K562 (cell line): ENCODE data around the gene PAIP2.

Source experiments
- BMI1 ChIP-seq: fragments of 150-350 bp; IDR thresholded peaks from 2 replicates; pipeline ENCODE4 v1.6.1; 2014; ENCODE audit warnings: low read length
- GTF2F1 ChIP-seq: IDR thresholded peaks from 2 replicates; pipeline ENCODE4 v1.6.1; 2011; ENCODE audit warnings: low read depth, low read length, improper control_type of control experiment
- PML ChIP-seq: IDR thresholded peaks from 2 replicates; pipeline ENCODE4 v1.6.1; 2012; ENCODE audit warnings: low read length, inconsistent platforms
- POLR2A ChIP-seq: fragments of 450-650 bp; conservative IDR thresholded peaks from 2 replicates; pipeline ENCODE4 v1.6.1; 2016
- POLR2AphosphoS5 ChIP-seq: IDR thresholded peaks from 2 replicates; pipeline ENCODE4 v1.6.1; 2011; ENCODE audit warnings: mild to moderate bottlenecking, low read depth, low read length, moderate library complexity; ENCODE audit not compliant: control insufficient read depth, insufficient read depth
- ZNF212 ChIP-seq: fragments of 450-650 bp; formaldehyde crosslinking; IDR thresholded peaks from 2 replicates; pipeline ENCODE4 v1.4.0; 2020; ENCODE audit warnings: mild to moderate bottlenecking
- ZNF76 ChIP-seq: fragments of 250-450 bp; sonication (Bioruptor Pico); IDR thresholded peaks from 2 replicates; pipeline ENCODE4 v1.4.0; 2020; ENCODE audit warnings: mild to moderate bottlenecking, moderate library complexity, borderline replicate concordance
- TF ChIP-seq, protein P1 (sequence below), 3 experiments: IDR thresholded peaks in 2 of 3; conservative IDR thresholded peaks in 1 of 3; 2 replicates each; pipeline ENCODE4 v1.5.1; 2011 to 2012; ENCODE audit warnings: low read length in 3 of 3, mild to moderate bottlenecking in 3 of 3, control low read depth in 2 of 3, improper control_type of control experiment in 1 of 3, inconsistent platforms in 1 of 3, low read depth in 1 of 3, mixed read lengths in 1 of 3, moderate library complexity in 1 of 3; ENCODE audit not compliant: insufficient read depth in 2 of 3

DNA sequence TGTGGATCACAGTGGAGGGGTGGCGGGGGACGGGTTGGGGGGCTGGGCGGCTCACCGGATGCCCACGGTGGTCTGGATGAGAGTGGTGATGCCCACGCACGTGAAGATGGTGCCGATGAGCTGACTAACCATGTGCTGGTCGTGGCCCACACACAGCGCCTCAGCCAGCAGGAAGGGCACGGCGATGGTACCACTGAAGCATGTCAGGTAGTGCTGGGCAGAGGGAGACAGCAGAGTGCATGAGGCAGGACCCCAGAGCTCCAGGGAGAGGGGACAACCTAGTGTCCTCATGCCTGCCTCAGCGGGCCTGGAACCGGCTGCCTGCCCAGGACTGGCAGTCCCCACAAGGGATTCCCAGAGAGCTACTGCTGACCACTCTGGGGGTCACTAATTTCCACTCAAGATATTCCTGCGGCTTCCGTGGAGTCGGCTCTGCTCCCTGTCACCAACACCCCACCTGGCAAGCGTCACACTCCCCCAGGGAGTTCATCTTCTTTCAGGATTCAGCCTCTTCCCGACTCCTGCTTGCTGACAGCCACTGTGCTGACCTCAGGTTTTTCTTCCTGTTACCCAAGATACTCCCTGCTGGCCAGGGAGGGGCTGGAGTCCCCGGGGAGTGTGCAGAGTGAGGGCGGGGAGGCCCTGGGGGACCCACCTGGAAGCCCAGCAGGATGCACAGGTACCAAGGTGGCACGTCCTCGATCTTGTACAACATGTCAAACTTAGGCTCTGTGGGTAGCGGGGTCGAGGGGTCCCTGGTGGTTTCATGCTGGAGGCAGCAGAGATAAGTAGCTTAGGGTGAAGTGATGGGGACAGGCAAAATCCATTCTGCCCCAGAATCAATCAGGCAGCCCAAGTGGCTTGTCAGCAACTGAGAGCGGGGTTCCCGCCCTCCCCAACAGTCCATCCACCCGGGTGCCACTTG is 40.4 kb downstream of the PAIP2 start:
- no peak for TF ChIP-seq POLR2AphosphoS5
- no peak for TF ChIP-seq BMI1
- TF ChIP-seq ZNF212 (CRISPR knock-in tag): no peak
- TF ChIP-seq GTF2F1: no peak
- no peak for TF ChIP-seq ZNF76 (CRISPR knock-in tag)
- TF ChIP-seq POLR2A: no peak
- TF ChIP-seq PML: no peak
- TF ChIP-seq, protein P1, sequence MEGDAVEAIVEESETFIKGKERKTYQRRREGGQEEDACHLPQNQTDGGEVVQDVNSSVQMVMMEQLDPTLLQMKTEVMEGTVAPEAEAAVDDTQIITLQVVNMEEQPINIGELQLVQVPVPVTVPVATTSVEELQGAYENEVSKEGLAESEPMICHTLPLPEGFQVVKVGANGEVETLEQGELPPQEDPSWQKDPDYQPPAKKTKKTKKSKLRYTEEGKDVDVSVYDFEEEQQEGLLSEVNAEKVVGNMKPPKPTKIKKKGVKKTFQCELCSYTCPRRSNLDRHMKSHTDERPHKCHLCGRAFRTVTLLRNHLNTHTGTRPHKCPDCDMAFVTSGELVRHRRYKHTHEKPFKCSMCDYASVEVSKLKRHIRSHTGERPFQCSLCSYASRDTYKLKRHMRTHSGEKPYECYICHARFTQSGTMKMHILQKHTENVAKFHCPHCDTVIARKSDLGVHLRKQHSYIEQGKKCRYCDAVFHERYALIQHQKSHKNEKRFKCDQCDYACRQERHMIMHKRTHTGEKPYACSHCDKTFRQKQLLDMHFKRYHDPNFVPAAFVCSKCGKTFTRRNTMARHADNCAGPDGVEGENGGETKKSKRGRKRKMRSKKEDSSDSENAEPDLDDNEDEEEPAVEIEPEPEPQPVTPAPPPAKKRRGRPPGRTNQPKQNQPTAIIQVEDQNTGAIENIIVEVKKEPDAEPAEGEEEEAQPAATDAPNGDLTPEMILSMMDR (IDR thresholded peaks at IDR 0.05 in 2 of 3, conservative IDR thresholded peaks at IDR 0.05 in 1 of 3; ENCODE audit: insufficient read depth in 2 of 3, low read depth in 1 of 3, low read length in 3 of 3): no peak
